Stimulated activated CD8-positive, alpha-beta memory T cell treated with anti-CD3 and anti-CD28 coated beads, Interleukin-4, amount 100 ng/mL, for 48 hours (primary cell): Measurements from ENCODE around the gene PANK3.
A peak's percentile ranks its signal among the peaks of the same experiment; 100 is the strongest.
"Not testable (repeated sequence)": the region's sequence is repeated elsewhere in the genome, so short reads cannot be mapped to it uniquely, and the experiment has no call there.

Experiments
- DNase-seq: peaks from one replicate; pipeline ENCODE4 v3.0.0-alpha.2; 2020

PANK3 gene

GRCh38 chr5:168591302-168592013 is 12.3 kb upstream of the PANK3 start:
- DNase-seq: no peak

DNA sequence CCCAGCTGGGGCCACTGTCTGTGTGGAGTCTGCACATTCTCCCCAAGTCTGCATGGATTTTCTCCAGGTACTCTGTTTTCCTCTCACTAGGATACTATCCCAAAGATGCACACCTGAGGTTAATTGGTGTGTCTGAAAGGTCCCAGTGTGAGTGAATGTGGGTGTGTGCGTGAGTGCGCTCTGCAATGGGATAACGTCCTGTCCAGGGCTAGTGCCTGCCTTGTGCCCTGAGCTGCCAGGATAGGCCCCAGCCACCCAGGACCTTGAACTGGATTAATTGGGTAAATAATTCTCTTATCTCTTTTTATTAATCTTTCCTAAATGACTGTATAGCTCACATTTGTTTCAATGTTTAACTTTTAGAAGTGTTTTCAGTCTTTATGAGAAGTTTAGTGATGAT is 11.5 kb upstream of the PANK3 start:
- no peak for DNase-seq

DNA sequence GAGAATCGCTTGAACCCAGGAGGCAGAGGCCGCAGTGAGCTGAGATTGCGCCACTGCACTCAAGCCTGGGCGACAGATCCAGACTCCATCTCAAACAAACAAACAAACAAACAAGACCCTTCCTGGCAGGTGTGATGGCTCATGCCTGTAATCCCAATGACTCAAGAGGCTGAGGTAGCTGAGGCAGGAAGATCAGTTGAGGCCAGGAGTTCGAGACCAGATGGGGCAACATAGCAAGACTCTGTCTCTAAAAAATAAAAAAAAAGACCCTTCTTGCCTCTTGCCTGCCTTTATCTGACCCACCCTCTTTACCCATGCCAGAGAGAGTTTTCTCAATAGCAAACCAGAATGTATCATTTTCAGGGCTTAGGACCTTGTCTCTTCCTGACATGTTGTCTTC is 8.8 kb upstream of the PANK3 start:
- no peak for DNase-seq

GRCh38 chr5:168585119-168585856 is 6.1 kb upstream of the PANK3 start:
- DNase-seq: no peak

DNA sequence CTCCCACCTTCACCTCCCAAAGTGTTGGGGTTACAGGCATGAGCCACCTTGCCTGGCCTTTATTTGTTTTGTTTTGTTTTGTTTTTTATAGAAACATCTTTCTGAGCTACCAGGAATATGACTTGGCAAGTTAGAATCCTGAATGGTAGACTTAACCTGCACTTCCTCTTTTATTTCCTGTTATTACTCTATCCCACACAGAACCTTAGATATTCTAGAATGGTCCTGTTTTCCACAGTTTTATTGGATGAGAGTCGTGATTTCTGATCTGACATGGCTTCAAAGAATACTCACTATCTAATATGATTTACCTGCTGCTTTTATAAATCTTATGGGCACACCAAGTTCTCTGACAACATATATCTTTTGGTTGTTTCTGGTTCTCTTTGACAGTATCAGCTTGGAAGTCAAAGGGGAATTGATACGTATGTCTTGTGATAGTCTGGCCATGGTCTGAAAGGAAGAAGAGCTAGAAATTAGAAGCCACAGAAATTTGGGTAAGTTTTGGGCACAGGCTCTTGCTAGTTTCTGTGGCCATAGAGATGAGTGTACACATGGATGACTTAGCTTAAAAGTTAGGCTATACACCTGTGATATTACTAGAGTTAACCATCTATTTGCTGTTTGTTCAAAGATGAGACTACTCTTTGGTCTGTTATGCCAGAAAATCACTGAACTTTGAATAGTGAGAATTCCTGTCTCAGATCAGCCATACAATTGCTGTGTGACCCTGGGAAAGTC is 4.7 kb upstream of the PANK3 start:
- no peak for DNase-seq

DNA sequence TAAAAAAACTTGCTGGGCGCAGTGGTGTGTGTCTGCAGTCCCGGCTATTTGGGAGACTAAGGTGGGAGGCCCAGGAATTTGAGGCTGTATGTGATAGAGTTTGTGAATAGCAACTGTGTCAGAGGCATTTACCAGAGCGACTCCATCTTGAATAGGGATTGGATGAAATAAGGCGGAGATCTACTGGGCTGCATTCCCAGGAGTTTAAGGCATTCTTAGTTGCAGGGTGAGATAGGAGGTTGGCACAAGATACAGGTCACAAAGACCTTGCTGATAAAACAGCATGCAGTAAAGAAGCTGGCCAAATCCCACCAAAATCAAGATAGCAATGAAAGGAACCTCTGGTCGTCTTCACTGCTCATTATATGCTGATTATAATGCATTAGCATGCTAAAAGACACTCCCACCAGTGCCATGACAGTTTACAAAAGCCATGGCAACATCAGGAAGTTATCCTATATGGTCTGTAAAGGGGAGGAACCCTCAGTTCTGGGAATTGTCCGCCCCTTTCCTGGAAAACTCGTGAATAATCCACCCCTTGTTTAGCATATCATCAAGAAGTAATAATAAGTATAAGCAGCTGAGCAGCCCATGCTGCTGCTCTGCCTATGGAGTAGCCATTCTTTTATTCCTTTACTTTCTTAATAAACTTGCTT is 1.8 kb upstream of the PANK3 start:
- not testable (repeated sequence) for DNase-seq

GRCh38 chr5:168580227-168580508 is 1.0 kb upstream of the PANK3 start:
- no peak for DNase-seq

DNA sequence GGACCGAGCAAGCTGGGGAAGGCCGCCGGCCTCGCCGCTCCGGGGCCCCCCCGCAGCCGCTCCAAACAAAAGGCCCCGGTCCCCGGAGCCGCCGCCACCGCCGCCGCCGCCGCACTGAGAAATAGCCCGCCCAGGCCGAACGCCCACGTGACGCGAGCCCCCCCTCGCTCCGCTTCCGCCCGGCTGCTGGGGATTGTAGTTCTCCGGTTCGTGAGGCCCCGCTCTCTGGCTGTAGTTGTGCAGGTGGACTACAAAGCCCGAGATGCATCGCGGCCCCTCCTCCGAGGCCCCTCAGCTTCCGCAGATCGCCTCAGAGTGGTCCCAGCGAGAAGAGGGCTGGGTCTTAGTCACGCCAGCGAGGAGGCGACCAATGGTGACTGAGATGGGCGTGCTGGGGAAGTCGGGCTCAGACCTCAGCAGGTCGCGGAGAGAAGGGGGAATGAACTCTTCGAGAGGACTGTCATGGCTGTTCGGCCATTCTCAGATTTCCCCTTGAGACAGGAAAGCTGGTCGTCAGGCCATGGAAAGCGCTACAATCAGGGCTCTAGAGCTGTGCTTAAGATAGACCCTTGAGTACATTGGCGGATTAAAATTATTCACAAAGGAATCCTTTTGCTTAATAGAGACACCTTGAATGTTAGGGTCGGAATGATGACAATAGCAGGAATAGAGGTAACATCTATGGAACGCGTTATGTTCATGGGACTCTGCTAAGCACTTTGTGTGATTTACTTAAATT is 489 bp upstream of the PANK3 start:
- peak; percentile 96 for DNase-seq

DNA sequence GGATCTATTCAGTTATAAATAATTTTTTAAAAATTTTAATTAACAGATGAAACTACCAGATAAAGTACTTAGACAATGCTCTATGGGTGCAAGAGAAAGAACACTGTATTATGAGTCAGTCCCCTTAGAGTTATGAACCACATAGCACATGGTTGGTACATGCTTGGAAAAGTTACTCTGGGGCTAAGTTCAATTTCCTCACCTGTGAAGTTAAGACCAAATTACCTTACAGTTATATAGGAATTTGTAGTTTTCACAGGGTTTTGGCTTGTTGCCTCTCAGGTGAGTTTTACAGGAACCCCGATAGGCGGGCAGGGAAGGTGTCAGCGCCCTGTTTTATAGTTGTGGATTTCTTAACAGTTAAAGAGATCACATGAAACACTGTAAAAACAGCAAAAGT is 1.2 kb downstream of the PANK3 start:
- DNase-seq: no peak

GRCh38 chr5:168575391-168576372 is 3.5 kb downstream of the PANK3 start:
- no peak for DNase-seq

- DNase-seq: not testable (repeated sequence)
These were observed 5.0 kb downstream of the PANK3 start for GRCh38 chr5:168574156-168574555.

DNA sequence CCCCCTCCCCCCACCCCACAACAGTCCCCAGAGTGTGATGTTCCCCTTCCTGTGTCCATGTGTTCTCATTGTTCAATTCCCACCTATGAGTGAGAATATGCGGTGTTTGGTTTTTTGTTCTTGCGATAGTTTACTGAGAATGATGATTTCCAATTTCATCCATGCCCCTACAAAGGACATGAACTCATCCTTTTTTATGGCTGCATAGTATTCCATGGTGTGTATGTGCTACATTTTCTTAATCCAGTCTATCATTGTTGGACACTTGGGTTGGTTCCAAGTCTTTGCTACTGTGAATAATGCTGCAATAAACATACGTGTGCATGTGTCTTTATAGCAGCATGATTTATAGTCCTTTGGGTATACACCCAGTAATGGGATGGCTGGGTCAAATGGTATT is 5.5 kb downstream of the PANK3 start:
- not testable (repeated sequence) for DNase-seq

DNA sequence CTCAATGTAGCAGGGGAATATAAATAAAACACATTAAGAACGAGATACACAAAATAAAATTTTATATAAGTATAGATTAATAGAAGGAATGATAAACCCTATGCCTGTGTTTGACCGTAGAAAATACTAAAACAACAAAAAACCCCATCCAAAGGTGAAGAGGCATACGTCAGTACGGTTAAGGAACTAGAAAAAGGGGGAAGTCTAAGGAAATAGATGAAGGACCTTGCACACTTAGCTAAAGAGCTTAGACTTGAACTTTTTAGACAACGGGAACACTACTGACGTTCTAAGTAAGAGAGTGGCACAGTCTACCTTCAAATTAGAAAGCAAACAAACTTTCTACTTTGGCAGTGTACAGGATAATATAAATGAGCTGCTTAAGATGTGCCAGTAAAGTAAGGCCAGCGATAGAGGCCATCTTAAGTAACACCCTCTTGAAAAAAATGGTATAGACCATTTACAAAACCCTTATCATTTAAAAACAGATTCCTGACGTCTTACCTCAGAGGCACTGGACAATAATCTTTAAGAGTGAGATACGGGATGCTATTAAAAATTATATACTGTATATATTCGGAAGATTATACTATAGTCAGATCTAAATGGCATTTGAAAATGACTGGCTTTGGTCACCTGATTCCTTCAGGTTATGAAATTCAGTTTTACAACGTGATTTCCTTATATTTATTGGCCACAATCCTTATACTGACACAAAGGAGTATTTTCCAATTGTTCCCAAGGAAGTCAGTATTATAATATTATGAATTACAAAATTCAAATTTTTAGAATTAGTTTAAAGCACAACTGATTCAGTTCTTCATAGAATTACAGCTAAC is 8.5 kb downstream of the PANK3 start:
- no peak for DNase-seq

DNA sequence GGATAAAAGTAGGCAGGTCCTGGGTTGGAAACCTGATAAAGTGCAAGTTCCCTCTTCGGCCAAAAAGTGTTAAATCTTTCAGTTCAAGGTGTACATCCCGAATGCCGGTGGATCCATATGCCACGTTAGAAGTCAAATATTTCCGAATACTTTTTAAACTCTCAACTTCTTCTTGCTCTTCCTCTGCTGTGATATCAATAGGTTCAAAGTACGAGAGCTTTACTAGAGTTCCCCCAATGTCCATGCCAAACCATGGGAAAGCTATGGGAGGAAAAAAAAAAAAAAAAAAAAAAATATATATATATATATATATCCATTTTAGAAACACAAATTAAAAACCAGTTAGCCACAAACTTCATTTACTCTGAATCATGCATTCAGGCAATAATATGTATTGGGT is 10.4 kb downstream of the PANK3 start:
- no peak for DNase-seq

DNA sequence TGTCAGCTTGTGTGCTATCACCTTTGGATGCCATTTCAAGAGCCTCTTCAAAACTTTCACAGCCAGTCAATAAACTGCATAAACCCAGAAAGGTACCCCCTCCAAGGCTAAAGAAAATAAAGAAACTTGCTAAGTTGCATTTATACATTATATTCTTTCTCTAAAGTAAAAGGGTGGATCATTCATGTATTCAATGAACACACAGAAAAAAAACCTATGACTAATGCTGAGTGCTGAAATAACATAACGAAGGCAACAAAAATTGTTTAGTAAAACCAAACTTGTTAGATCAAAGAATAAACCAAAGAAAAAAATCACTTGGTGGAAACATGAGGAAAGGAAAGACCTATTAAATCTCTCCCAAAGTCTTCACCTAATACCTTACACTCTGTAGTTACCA is 15.2 kb downstream of the PANK3 start:
- no peak for DNase-seq

DNA sequence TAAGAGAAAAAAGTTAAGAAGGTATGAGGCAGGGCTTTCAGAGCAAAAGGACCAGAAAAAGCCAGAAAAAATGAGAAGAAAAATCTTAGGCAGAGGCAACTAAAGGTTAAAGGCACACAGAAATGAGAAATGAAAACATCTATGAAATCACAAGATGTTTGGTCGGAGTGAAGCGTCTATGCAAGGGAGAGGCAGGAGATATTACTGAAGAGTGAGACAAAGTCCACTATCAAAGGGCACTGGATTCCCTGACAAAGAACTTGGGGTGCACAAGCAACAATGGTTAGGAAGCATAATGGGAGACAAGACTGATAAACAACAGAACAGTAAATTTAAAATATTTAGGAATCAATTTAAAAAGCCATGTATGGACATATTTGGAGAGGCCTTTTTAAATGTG is 16.9 kb downstream of the PANK3 start:
- no peak for DNase-seq

DNA sequence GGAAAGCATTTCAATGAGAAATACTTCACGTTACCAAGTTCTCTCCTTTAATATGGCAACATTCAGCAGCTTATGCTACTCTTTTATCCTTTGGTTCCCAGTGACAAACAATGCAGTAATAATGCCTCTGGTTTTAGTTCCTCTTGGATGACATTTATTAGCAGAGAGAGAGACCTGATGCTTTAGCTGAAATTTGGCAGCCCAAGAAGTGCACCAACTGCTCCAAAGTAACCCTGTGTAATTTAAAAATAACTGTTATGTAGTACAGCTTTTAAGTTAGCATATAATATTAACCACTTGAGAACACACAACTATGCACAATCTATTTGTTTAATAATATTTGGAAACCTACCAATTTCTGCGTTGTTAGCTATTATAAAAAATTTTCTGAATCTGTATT is 21.8 kb downstream of the PANK3 start:
- DNase-seq: no peak

DNA sequence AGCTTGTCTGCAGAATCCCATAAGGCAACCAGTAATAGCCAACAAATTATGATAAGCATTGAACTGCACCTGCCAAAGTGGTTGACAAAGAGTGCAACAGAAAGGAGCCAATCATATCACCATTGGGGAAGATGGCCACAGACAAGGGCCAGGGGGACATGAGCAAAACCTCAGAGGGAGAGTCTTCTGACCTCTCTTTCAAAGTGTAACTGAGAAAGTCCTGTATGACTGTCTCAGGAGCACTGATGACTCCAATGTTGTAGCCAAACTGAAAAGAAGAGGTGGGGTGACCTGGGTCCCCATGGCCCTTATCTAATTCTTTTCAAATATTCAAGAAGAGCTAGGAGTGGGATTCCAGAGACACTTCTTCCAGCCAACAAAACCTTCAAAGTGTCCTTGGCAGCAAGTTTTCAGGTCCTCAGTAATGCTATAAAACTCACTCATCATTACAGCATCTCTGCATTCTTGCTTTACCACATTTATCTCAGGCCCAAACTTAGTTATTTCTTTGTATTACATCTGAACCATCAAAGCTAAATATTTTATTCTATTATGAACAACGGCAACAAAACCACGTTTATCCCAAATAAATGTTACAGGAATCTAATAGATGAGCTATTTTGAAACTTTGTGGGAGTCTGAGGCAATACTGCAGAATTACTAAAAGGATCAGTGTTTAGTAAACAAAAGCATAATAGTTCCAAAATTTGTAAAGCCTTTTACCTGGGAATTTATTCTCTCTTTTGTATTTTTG is 25.6 kb downstream of the PANK3 start:
- no peak for DNase-seq

GRCh38 chr5:168552146-168552545 is 27.0 kb downstream of the PANK3 start:
- no peak for DNase-seq

- DNase-seq: no peak
These were observed 28.5 kb downstream of the PANK3 start for GRCh38 chr5:168550656-168551055.
